Right lobe of liver (tissue), 6 donors: Measurements from ENCODE around the gene DHRS7. TPM values are rescaled to one million over a fixed set of nuclear protein-coding genes. Genes with fewer than 3 reads are reported as not detected.

Source experiments
- ATAC-seq, 4 donors: fragments of 200-7000 bp; cut with Tn5 transposase; one replicate each; pipeline ENCODE4 v1.9.1; 2020; ENCODE audit warnings: mild to moderate bottlenecking in 4 of 4, moderate library complexity in 4 of 4
- DNase-seq, 3 donors: peaks; one replicate each; pipeline ENCODE4 v3.0.0-alpha.2; 2020
- H3K27ac ChIP-seq, 3 donors: fragments of 200-600 bp; one replicate each; pipeline ENCODE4 v1.8.0; 2022
- H3K27me3 ChIP-seq, 2 donors: fragments of 200-600 bp; one replicate each; pipeline ENCODE4 v1.8.0; 2022
- H3K36me3 ChIP-seq, 4 donors: fragments of 200-600 bp; sonication (generic) in 1 of 4; one replicate each; pipeline versions ENCODE4 v1.5.1 to v1.8.0; 2017 to 2022; ENCODE audit warnings: control low read depth in 1 of 4
- H3K4me1 ChIP-seq, 4 donors: fragments of 200-600 bp; sonication (generic) in 1 of 4; one replicate each; pipeline versions ENCODE4 v1.5.1 to v1.8.0; 2017 to 2022; ENCODE audit warnings: control low read depth in 1 of 4
- H3K4me3 ChIP-seq, 3 donors: fragments of 200-600 bp; one replicate each; pipeline ENCODE4 v1.8.0; 2022
- H3K9me3 ChIP-seq, 4 donors: fragments of 200-600 bp; sonication (generic) in 1 of 4; one replicate each; pipeline versions ENCODE4 v1.5.1 to v1.8.0; 2017 to 2022; ENCODE audit warnings: control low read depth in 1 of 4
- CTCF ChIP-seq, 4 donors: fragments of 200-600 bp in 3 of 4; fragments of 450-650 bp in 1 of 4; IDR thresholded peaks; one replicate each; pipeline versions ENCODE4 v1.5.1 to v1.8.0; 2016 to 2022; ENCODE audit warnings: antibody characterized with exemption in 4 of 4, mild to moderate bottlenecking in 2 of 4
- POLR2A ChIP-seq: fragments of 450-650 bp; IDR thresholded peaks from one replicate; pipeline ENCODE4 v1.6.1; 2017; ENCODE audit warnings: antibody characterized with exemption, mild to moderate bottlenecking
- WGBS: methylation state at CpG from one replicate; pipeline ENCODE4 v1.1.6; 2018; ENCODE audit warnings: low coverage, low lambda C conversion rate; ENCODE audit not compliant: insufficient coverage; ENCODE audit errors: missing lambda C conversion rate; 5-methylcytosine and 5-hydroxymethylcytosine counted together
- intact Hi-C, 2 donors: fragments of 100-400 bp; cut with DNase I; formaldehyde crosslinking; loops; one replicate each; pipeline versions ENCODE4 v1.11.2 to v1.14.1; 2022
- total RNA-seq, 6 experiments: library from RNA; depleted of rRNA in 2 of 6; stranded (reverse); fragments of >200 nt in 2 of 6; fragmentation: NEBNext Ultra II Directional in 3 of 6; extraction: Animal tissue kit (Norgen Biotek cat#: 25700) in 3 of 6; gene quantifications; one replicate each; pipeline versions ENCODE4 v1.1.0 to v1.2.4, GENCODE V29; 2016 to 2023
- donor health status: DM: no; HTN: yes; CAD: no.
- donor health status: DM: no; HTN: no; CAD: no.
- donor health status: DM: no; HTN: no; CAD: no.
- donor health status: DM: no; HTN: yes; CAD: no.
- donor health status: DM: no; HTN: yes; CAD: no.

DHRS7 gene
- total RNA-seq, 6 experiments from 2014 or later: 65.0 to 153 (median 116) TPM

- Histone ChIP-seq H3K4me3 (no peak overlapping the region), H3K27me3 (no peaks in the 10 kb centered on the region), H3K4me1 (no peaks in the 10 kb centered on the region), H3K27ac (no peak overlapping the region), H3K36me3 (no peaks in the 10 kb centered on the region), H3K9me3 (no peaks in the 10 kb centered on the region)
- intact Hi-C loops: no loop called here
- WGBS: 91% methylated on average over 3 of the region's 3 CpGs
- DNase-seq (no peak), ATAC-seq (no peak)
- TF ChIP-seq CTCF (IDR thresholded peaks at IDR 0.05) (no peak), POLR2A (no peak)
These were observed 46.0 kb upstream of the DHRS7 start for GRCh38 chr14:60211153-60211552.

GRCh38 chr14:60210703-60211102, 45.5 kb upstream of the DHRS7 start:
- WGBS: 88% methylated on average over 1 of the region's 1 CpG
- no peak overlapping the region for H3K4me3 ChIP-seq
- no peak for TF ChIP-seq CTCF (IDR thresholded peaks at IDR 0.05)
- no peak for TF ChIP-seq POLR2A
- H3K27me3 ChIP-seq: no peaks in the 10 kb centered on the region
- H3K9me3 ChIP-seq: no peaks in the 10 kb centered on the region
- ATAC-seq (no peak), DNase-seq (no peak)
- H3K4me1 ChIP-seq: no peaks in the 10 kb centered on the region
- H3K36me3 ChIP-seq: no peaks in the 10 kb centered on the region
- intact Hi-C loops: no loop called here
- H3K27ac ChIP-seq: no peak overlapping the region

GRCh38 chr14:60206837-60207533, 41.8 kb upstream of the DHRS7 start:
- Histone ChIP-seq H3K27me3 (no peaks in the 10 kb centered on the region), H3K4me1 (no peaks in the 10 kb centered on the region), H3K27ac (no peak overlapping the region), H3K36me3 (no peaks in the 10 kb centered on the region), H3K4me3 (no peak overlapping the region), H3K9me3 (no peaks in the 10 kb centered on the region)
- intact Hi-C loops: no loop called here
- DNase-seq (no peak), ATAC-seq (no peak)
- 70% methylated on average over 6 of the region's 6 CpGs for WGBS
- TF ChIP-seq CTCF (IDR thresholded peaks at IDR 0.05): no peak
- no peak for TF ChIP-seq POLR2A

GRCh38 chr14:60206249-60206670, 41.1 kb upstream of the DHRS7 start:
- WGBS: 73% methylated on average over 7 of the region's 7 CpGs
- ATAC-seq: no peak
- TF ChIP-seq POLR2A (no peak), CTCF (IDR thresholded peaks at IDR 0.05) (no peak)

More at GRCh38 chr14:60206249-60206670, 41.1 kb upstream of the DHRS7 start:
- H3K27ac ChIP-seq: no peak overlapping the region
- H3K4me1 ChIP-seq: no peaks in the 10 kb centered on the region
- DNase-seq: no peak
- no peaks in the 10 kb centered on the region for H3K9me3 ChIP-seq
- H3K36me3 ChIP-seq: no peaks in the 10 kb centered on the region
- H3K27me3 ChIP-seq: no peaks in the 10 kb centered on the region
- intact Hi-C loops: no loop called here
- no peak overlapping the region for H3K4me3 ChIP-seq
